Heart right ventricle (tissue), 16 donors: Measurements from ENCODE around the gene ARHGAP35. TPM values are rescaled to one million over a fixed set of nuclear protein-coding genes. Genes with fewer than 3 reads are reported as not detected.
A peak's percentile ranks its signal among the peaks of the same experiment; 100 is the strongest.

Experiments
- ATAC-seq, 8 donors: fragments of 200-7000 bp; cut with Tn5 transposase; one replicate each; pipeline ENCODE4 v1.9.1; 2020; ENCODE audit warnings: mild to moderate bottlenecking in 8 of 8, moderate library complexity in 8 of 8, moderate number of reproducible peaks in 1 of 8
- DNase-seq, 2 donors: peaks; one replicate each; pipeline ENCODE4 v3.0.0-alpha.2; 2020
- H3K27ac ChIP-seq, 10 donors: fragments of 200-600 bp; sonication (generic) in 2 of 10; one replicate each; pipeline versions ENCODE4 v1.5.0 to v1.8.0; 2020 to 2022; ENCODE audit warnings: mild to moderate bottlenecking in 3 of 10
- H3K27me3 ChIP-seq, 7 donors: fragments of 200-600 bp; one replicate each; pipeline ENCODE4 v1.8.0; 2021 to 2022; ENCODE audit warnings: mild to moderate bottlenecking in 2 of 7
- H3K36me3 ChIP-seq, 9 donors: fragments of 200-600 bp; sonication (generic) in 1 of 9; one replicate each; pipeline versions ENCODE4 v1.5.0 to v1.8.0; 2020 to 2022; ENCODE audit warnings: mild to moderate bottlenecking in 2 of 9
- H3K4me1 ChIP-seq, 9 donors: fragments of 200-600 bp; sonication (generic) in 1 of 9; one replicate each; pipeline versions ENCODE4 v1.5.0 to v1.8.0; 2020 to 2022; ENCODE audit warnings: mild to moderate bottlenecking in 4 of 9
- H3K4me3 ChIP-seq, 10 donors: fragments of 200-600 bp; sonication (generic) in 2 of 10; one replicate each; pipeline versions ENCODE4 v1.5.0 to v1.8.0; 2020 to 2022; ENCODE audit warnings: mild to moderate bottlenecking in 7 of 10, moderate library complexity in 2 of 10
- H3K9me3 ChIP-seq, 11 donors: fragments of 200-600 bp in 10 of 11; sonication (generic) in 2 of 11; one replicate each; pipeline versions ENCODE4 v1.5.0 to v1.8.0; 2013 to 2022; ENCODE audit warnings: mild to moderate bottlenecking in 2 of 11, control low read depth in 1 of 11, moderate library complexity in 1 of 11
- CTCF ChIP-seq, 9 donors: fragments of 200-600 bp; sonication (generic) in 2 of 9; IDR thresholded peaks; one replicate each; pipeline versions ENCODE4 v1.5.0 to v1.8.0; 2021 to 2022; ENCODE audit warnings: antibody characterized with exemption in 9 of 9, mild to moderate bottlenecking in 5 of 9, moderate library complexity in 1 of 9
- WGBS, 2 donors: extraction: QIAGEN DNeasy Blood & Tissue Kit; methylation state at CpG; one replicate each; pipeline ENCODE4 v1.1.7; 2013; ENCODE audit warnings: inconsistent platforms in 1 of 2; 5-methylcytosine and 5-hydroxymethylcytosine counted together
- intact Hi-C, 10 donors: fragments of 100-400 bp; cut with DNase I; formaldehyde crosslinking; loops; one replicate each; pipeline versions ENCODE4 v1.11.1 to v1.14.2; 2022
- polyA plus RNA-seq, 2 donors: library from polyadenylated mRNA; stranded (reverse); fragments of 200-250 nt; gene quantifications; one replicate each; pipeline ENCODE4 v1.2.3, GENCODE V29; 2013
- total RNA-seq, 10 donors: library from RNA; stranded (reverse); fragmentation: NEBNext Ultra II Directional in 3 of 10; extraction: Animal tissue kit (Norgen Biotek cat#: 25700) in 3 of 10; gene quantifications; one replicate each; pipeline versions ENCODE4 v1.2.1 to v1.2.4, GENCODE V29; 2021 to 2023
- donor health status: Arrhythmogenic right ventricular cardiomyopathy.
- donor health status: ischemic (EF 13 %, LVEDD 7.1; RV severe dilation, severe dysfunction).
- donor health status: healthy with polysubstance abuse.
- donor health status: DM: no; HTN: yes; CAD: no.
- donor health status: DM: no; HTN: no; CAD: no.
- donor health status: ischemic (EF 25% LVEDD 6.9; RV normal size, moderate dysfunction).
- donor health status: ischemic (EF 25% LVEDD 5.7; RV mildly dilated, moderate dysfunction).
- donor health status: healthy.
- donor health status: DM: yes; HTN: yes; CAD: no.
- donor health status: Ischemic cardiomyopathy.
- donor health status: ischemic (EF 35%, LVEDD 5.7; RV mildly dilated, moderate dysfunction).
- donor health status: nonischemic (EF 11% LVEDD 7.7; RV severe dilation, severe dysfunction).
- donor health status: DM: yes; HTN: yes; CAD: no.
- donor health status: PGD.
- donor health status: ischemic (EF 29% LVEDD 5.4; RV normal size, mild dysfunction).
- donor health status: nonischemic (EF 23%, LVEDD 6.1; RV moderate dilation, normal function).

The ARHGAP35 gene
- total and polyA plus RNA-seq, 12 donors, result 20.8 to 96.5 (median 73.2) TPM

GRCh38 chr19:46844067-46844489, 16.7 kb upstream of the ARHGAP35 start:
- H3K27me3 ChIP-seq, result no peaks in the 10 kb centered on the region
- no peak overlapping the region for H3K27ac ChIP-seq
- H3K9me3 ChIP-seq, result no peaks in the 10 kb centered on the region
- ATAC-seq (no peak), DNase-seq (no peak)
- peaks cover 0 to 76% (median 26%) of the 10 kb centered on the region in 9 donors for H3K36me3 ChIP-seq
- 79 to 84% methylated on average over 9 of the region's 9 CpGs for WGBS, 2 donors
- intact Hi-C loops, result loop anchor here in 2 of 10 donors (5.0 kb wide), 1 partner anchor 87 kb away; no protein-coding TSS in a partner anchor
- no peak overlapping the region for H3K4me3 ChIP-seq
- peaks cover 3 to 37% (median 24%) of the 10 kb centered on the region in 9 donors for H3K4me1 ChIP-seq
- no peak for TF ChIP-seq CTCF (IDR thresholded peaks at IDR 0.05)

GRCh38 chr19:46845959-46846459, 14.8 kb upstream of the ARHGAP35 start:
- intact Hi-C loops, result no loop called here
- ATAC-seq (no peak), DNase-seq (peak in 1 of 2 donors; percentile 23)
- WGBS, 2 donors, result 81 to 89% methylated on average over 19 of the region's 19 CpGs
- H3K27ac ChIP-seq, result no peak overlapping the region
- H3K4me1 ChIP-seq, result peaks cover 7 to 41% (median 27%) of the 10 kb centered on the region in 9 donors
- no peaks in the 10 kb centered on the region for H3K9me3 ChIP-seq
- no peaks in the 10 kb centered on the region for H3K27me3 ChIP-seq
- no peak overlapping the region for H3K4me3 ChIP-seq
- peaks cover 0 to 61% (median 22%) of the 10 kb centered on the region in 9 donors for H3K36me3 ChIP-seq
- no peak for TF ChIP-seq CTCF (IDR thresholded peaks at IDR 0.05)

- Histone ChIP-seq H3K9me3 (no peaks in the 10 kb centered on the region), H3K4me1 (peaks cover 6 to 35% (median 16%) of the 10 kb centered on the region in 9 donors), H3K27me3 (no peaks in the 10 kb centered on the region), H3K36me3 (peaks cover 0 to 46% (median 20%) of the 10 kb centered on the region in 9 donors), H3K4me3 (no peak overlapping the region), H3K27ac (no peak overlapping the region)
- intact Hi-C loops, result no loop called here
- no peak for DNase-seq
- ATAC-seq, result no peak
- TF ChIP-seq CTCF (IDR thresholded peaks at IDR 0.05), result no peak
- WGBS, 2 donors, result 66 to 83% methylated on average over 11 of the region's 11 CpGs
Observed at GRCh38 chr19:46847528-46847927, 13.3 kb upstream of the ARHGAP35 start.

GRCh38 chr19:46848389-46848788, 12.4 kb upstream of the ARHGAP35 start:
- Histone ChIP-seq H3K4me1 (peaks cover 6 to 35% (median 16%) of the 10 kb centered on the region in 9 donors), H3K27ac (peak overlapping the region in 3 of 10 donors; percentile 25 to 93 (median 92)), H3K9me3 (no peaks in the 10 kb centered on the region), H3K27me3 (no peaks in the 10 kb centered on the region), H3K4me3 (peak overlapping the region in 1 of 10 donors; percentile 90), H3K36me3 (peaks cover 0 to 38% (median 13%) of the 10 kb centered on the region in 9 donors)
- WGBS, 2 donors, result 87 to 92% methylated on average over 2 of the region's 2 CpGs
- no peak for DNase-seq
- intact Hi-C loops, result no loop called here
- ATAC-seq, result no peak
- TF ChIP-seq CTCF (IDR thresholded peaks at IDR 0.05), result no peak
